8988T (cell line): Measurements from ENCODE around the gene NDUFAF8.
A peak's percentile ranks its signal among the peaks of the same experiment; 100 is the strongest.

Source experiments
- DNase-seq: peaks from one replicate; pipeline ENCODE4 v3.0.0; 2011

The NDUFAF8 gene

GRCh38 chr17:81241203-81241602 is 2.1 kb downstream of the NDUFAF8 start:
- no peak for DNase-seq

- peak; percentile 83 for DNase-seq
These were observed 2.7 kb downstream of the NDUFAF8 start for GRCh38 chr17:81241648-81242420.

- no peak for DNase-seq
These were observed 3.6 kb downstream of the NDUFAF8 start for GRCh38 chr17:81242421-81243332.

- no peak for DNase-seq
These were observed 4.2 kb downstream of the NDUFAF8 start for GRCh38 chr17:81243333-81243664.

GRCh38 chr17:81244358-81245023 is 5.4 kb downstream of the NDUFAF8 start:
- no peak for DNase-seq

- DNase-seq, result no peak
These were observed 6.0 kb downstream of the NDUFAF8 start for GRCh38 chr17:81245024-81245664.

- no peak for DNase-seq
These were observed 6.7 kb downstream of the NDUFAF8 start for GRCh38 chr17:81245665-81246342.

- DNase-seq, result no peak
These were observed 7.2 kb downstream of the NDUFAF8 start for GRCh38 chr17:81246343-81246670.

- DNase-seq, result no peak
These were observed 7.7 kb downstream of the NDUFAF8 start for GRCh38 chr17:81246679-81247338.

GRCh38 chr17:81247339-81247990 is 8.3 kb downstream of the NDUFAF8 start:
- DNase-seq, result no peak

GRCh38 chr17:81248649-81249048 is 9.5 kb downstream of the NDUFAF8 start:
- DNase-seq, result no peak

GRCh38 chr17:81249223-81250040 is 10.3 kb downstream of the NDUFAF8 start:
- DNase-seq, result no peak

- DNase-seq, result no peak
These were observed 11.4 kb downstream of the NDUFAF8 start for GRCh38 chr17:81250286-81251093.

- DNase-seq, result no peak
These were observed 12.1 kb downstream of the NDUFAF8 start for GRCh38 chr17:81251094-81251708.

GRCh38 chr17:81251709-81252301 is 12.7 kb downstream of the NDUFAF8 start:
- no peak for DNase-seq

- no peak for DNase-seq
These were observed 13.3 kb downstream of the NDUFAF8 start for GRCh38 chr17:81252326-81252986.

- no peak for DNase-seq
These were observed 13.8 kb downstream of the NDUFAF8 start for GRCh38 chr17:81252987-81253329.
